ENCODE measurements around the gene TST.

- TF ChIP-seq CTCF (IDR thresholded peaks at IDR 0.05) (no peak), POLR2AphosphoS5 (IDR thresholded peaks at IDR 0.05) (peak in 1 of 2 donors; percentile 25), EP300 (IDR thresholded peaks at IDR 0.05) (no peak)
Measured at GRCh38 chr22:37018815-37019308, 385 bp downstream of the TST start.
